WTC11 (cell line): ENCODE results near the gene PPP1R12B. TPM values are rescaled to one million over a fixed set of nuclear protein-coding genes. Genes with fewer than 3 reads are reported as not detected.

Experiments used
- ATAC-seq: fragments of 200-7000 bp; cut with Tn5 transposase; 2 replicates; pipeline ENCODE4 v1.10.0; 2021; ENCODE audit warnings: mild to moderate bottlenecking, moderate library complexity
- CTCF ChIA-PET: fragments of 300-600 bp; sonication (Branson Sonifier 250); formaldehyde crosslinking; loops from one replicate; lab custom pipeline; 2021; ENCODE audit warnings: antibody characterized with exemption; lab: Charles Lee
- POLR2A ChIA-PET: fragments of 350-600 bp; sonication (Branson Sonifier 250); formaldehyde crosslinking; loops from one replicate; lab custom pipeline; 2021; ENCODE audit warnings: antibody characterized with exemption; lab: Charles Lee
- DNase-seq: peaks from one replicate; pipeline ENCODE4 v3.0.0; 2021; ENCODE audit warnings: low spot score
- H3K27ac Mint-ChIP-seq: 2 replicates; pipeline ENCODE4 v1.8.0; 2021; ENCODE audit warnings: mixed read lengths
- H3K27me3 Mint-ChIP-seq: 2 replicates; pipeline ENCODE4 v1.8.0; 2021; ENCODE audit warnings: low read depth, mild to moderate bottlenecking, moderate library complexity, mixed read lengths
- H3K36me3 Mint-ChIP-seq: 2 replicates; pipeline ENCODE4 v1.8.0; 2021; ENCODE audit warnings: mixed read lengths
- H3K4me1 Mint-ChIP-seq: 2 replicates; pipeline ENCODE4 v1.8.0; 2022; ENCODE audit warnings: mixed read lengths
- H3K4me3 Mint-ChIP-seq: 2 replicates; pipeline ENCODE4 v1.8.0; 2021; ENCODE audit warnings: mild to moderate bottlenecking, moderate library complexity, mixed read lengths
- H3K9me3 Mint-ChIP-seq: 2 replicates; pipeline ENCODE4 v1.8.0; 2021; ENCODE audit warnings: mixed read lengths
- CREB1 ChIP-seq: sonication (generic); formaldehyde crosslinking; IDR thresholded peaks from 2 replicates; pipeline ENCODE4 v1.8.0; 2023; ENCODE audit warnings: mild to moderate bottlenecking, missing genetic modification reagents
- EMX1 ChIP-seq: fragments of 250-450 bp; sonication (Bioruptor Pico); IDR thresholded peaks from 2 replicates; pipeline ENCODE4 v1.8.0; 2021; ENCODE audit warnings: mild to moderate bottlenecking
- ERG ChIP-seq: fragments of 250-450 bp; sonication (Bioruptor Pico); IDR thresholded peaks from 2 replicates; pipeline ENCODE4 v1.8.0; 2021; ENCODE audit warnings: mild to moderate bottlenecking
- GTF2I ChIP-seq: fragments of 250-450 bp; sonication (Bioruptor Pico); conservative IDR thresholded peaks from 2 replicates; pipeline ENCODE4 v1.4.0; 2021; ENCODE audit warnings: mild to moderate bottlenecking
- HMGA2 ChIP-seq: fragments of 250-450 bp; sonication (Bioruptor Pico); IDR thresholded peaks from 2 replicates; pipeline ENCODE4 v1.4.0; 2021; ENCODE audit warnings: mild to moderate bottlenecking, moderate library complexity
- MXD4 ChIP-seq: fragments of 250-450 bp; sonication (Bioruptor Pico); IDR thresholded peaks from 2 replicates; pipeline ENCODE4 v1.8.0; 2021; ENCODE audit warnings: mild to moderate bottlenecking, moderate library complexity, borderline replicate concordance
- NR1H2 ChIP-seq: sonication (generic); formaldehyde crosslinking; IDR thresholded peaks from 2 replicates; pipeline ENCODE4 v1.9.0; 2021; ENCODE audit warnings: mild to moderate bottlenecking, moderate library complexity, missing genetic modification reagents
- PRDM15 ChIP-seq: sonication (generic); formaldehyde crosslinking; IDR thresholded peaks from 2 replicates; pipeline ENCODE4 v1.8.0; 2022; ENCODE audit warnings: missing genetic modification reagents
- RORB ChIP-seq: fragments of 250-450 bp; sonication (Bioruptor Pico); IDR thresholded peaks from 2 replicates; pipeline ENCODE4 v1.9.0; 2021; ENCODE audit warnings: mild to moderate bottlenecking
- SMAD3 ChIP-seq: sonication (generic); formaldehyde crosslinking; IDR thresholded peaks from 2 replicates; pipeline ENCODE4 v1.8.0; 2022; ENCODE audit warnings: missing genetic modification reagents, mild to moderate bottlenecking, borderline replicate concordance
- TP53 ChIP-seq: sonication (generic); formaldehyde crosslinking; IDR thresholded peaks from 2 replicates; pipeline ENCODE4 v1.8.1; 2023; ENCODE audit warnings: mild to moderate bottlenecking, missing genetic modification reagents
- ZNF317 ChIP-seq: sonication (generic); formaldehyde crosslinking; IDR thresholded peaks from 2 replicates; pipeline ENCODE4 v1.8.1; 2023; ENCODE audit warnings: low read depth, mild to moderate bottlenecking, moderate library complexity, missing genetic modification reagents, borderline replicate concordance
- ZNF416 ChIP-seq: fragments of 250-450 bp; sonication (Bioruptor Pico); IDR thresholded peaks from 2 replicates; pipeline ENCODE4 v1.9.0; 2021; ENCODE audit warnings: mild to moderate bottlenecking, inconsistent platforms
- ZNF423 ChIP-seq: fragments of 250-450 bp; sonication (Bioruptor Pico); IDR thresholded peaks from 2 replicates; pipeline ENCODE4 v2.1.2; 2022; ENCODE audit warnings: mild to moderate bottlenecking, moderate library complexity
- total RNA-seq: library from RNA; stranded (reverse); gene quantifications from 3 replicates; pipeline ENCODE4 v1.2.3, GENCODE V29; 2021
- TF ChIP-seq, protein P1 (sequence below): sonication (generic); formaldehyde crosslinking; IDR thresholded peaks from 2 replicates; pipeline ENCODE4 v1.8.1; 2023; ENCODE audit warnings: mild to moderate bottlenecking, missing genetic modification reagents
- TF ChIP-seq, protein P2 (sequence below): sonication (generic); formaldehyde crosslinking; IDR thresholded peaks from 2 replicates; pipeline ENCODE4 v1.8.1; 2023; ENCODE audit warnings: mild to moderate bottlenecking, missing genetic modification reagents, moderate library complexity
- TF ChIP-seq, protein P3 (sequence below): sonication (generic); formaldehyde crosslinking; IDR thresholded peaks from 2 replicates; pipeline ENCODE4 v1.8.0; 2022; ENCODE audit warnings: mild to moderate bottlenecking, missing genetic modification reagents
- TF ChIP-seq, protein P4 (sequence below): sonication (generic); formaldehyde crosslinking; IDR thresholded peaks from 2 replicates; pipeline ENCODE4 v1.8.1; 2023; ENCODE audit warnings: mild to moderate bottlenecking, moderate library complexity, missing genetic modification reagents
- TF ChIP-seq, protein P5 (sequence below): fragments of 250-450 bp; sonication (Bioruptor Pico); conservative IDR thresholded peaks from 2 replicates; pipeline ENCODE4 v1.9.0; 2021; ENCODE audit warnings: mild to moderate bottlenecking

Gene PPP1R12B
- total RNA-seq, 1 experiment from 2014 or later = 19.2 TPM

DNA sequence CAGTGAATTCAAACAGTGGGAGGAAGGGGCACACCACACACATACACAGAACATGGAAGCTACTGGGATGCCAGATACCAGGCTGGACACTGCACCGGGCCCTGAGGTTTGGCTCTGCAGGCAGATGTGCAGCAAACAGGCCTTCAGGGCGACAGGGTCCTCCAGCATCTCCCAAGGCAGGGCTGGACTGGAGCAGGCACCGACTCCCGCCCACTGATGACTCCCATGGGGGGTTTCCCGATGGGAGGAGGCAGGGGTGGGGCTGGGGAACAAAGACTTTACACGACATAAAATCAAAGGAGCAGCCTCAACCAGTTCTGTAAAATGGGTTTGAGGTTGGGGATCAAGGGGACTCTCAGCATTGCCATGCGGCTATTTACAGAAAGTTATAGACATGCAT, 243.6 kb downstream of the PPP1R12B start:
- Mint-ChIP-seq H3K4me3 (no peak overlapping the region), H3K36me3 (no peaks in the 10 kb centered on the region), H3K9me3 (no peaks in the 10 kb centered on the region), H3K27me3 (no peaks in the 10 kb centered on the region; the same call in 1 of the 2 replicates), H3K4me1 (no peaks in the 10 kb centered on the region), H3K27ac (no peak overlapping the region)
- ATAC-seq (no peak), DNase-seq (no peak)
- ChIA-PET POLR2A (no interaction called here), CTCF (no interaction called here)
- TF ChIP-seq PRDM15 (CRISPR knock-in tag) (no peak), SMAD3 (CRISPR knock-in tag) (no peak), RORB (CRISPR knock-in tag) (no peak), ZNF423 (no peak), ZNF317 (no peak), HMGA2 (CRISPR knock-in tag) (no peak), EMX1 (CRISPR knock-in tag) (no peak), NR1H2 (no peak), CREB1 (CRISPR knock-in tag) (no peak), TP53 (no peak), MXD4 (CRISPR knock-in tag) (no peak), ERG (CRISPR knock-in tag) (no peak), ZNF416 (CRISPR knock-in tag) (no peak), GTF2I (CRISPR knock-in tag) (no peak)
- TF ChIP-seq, protein P1, sequence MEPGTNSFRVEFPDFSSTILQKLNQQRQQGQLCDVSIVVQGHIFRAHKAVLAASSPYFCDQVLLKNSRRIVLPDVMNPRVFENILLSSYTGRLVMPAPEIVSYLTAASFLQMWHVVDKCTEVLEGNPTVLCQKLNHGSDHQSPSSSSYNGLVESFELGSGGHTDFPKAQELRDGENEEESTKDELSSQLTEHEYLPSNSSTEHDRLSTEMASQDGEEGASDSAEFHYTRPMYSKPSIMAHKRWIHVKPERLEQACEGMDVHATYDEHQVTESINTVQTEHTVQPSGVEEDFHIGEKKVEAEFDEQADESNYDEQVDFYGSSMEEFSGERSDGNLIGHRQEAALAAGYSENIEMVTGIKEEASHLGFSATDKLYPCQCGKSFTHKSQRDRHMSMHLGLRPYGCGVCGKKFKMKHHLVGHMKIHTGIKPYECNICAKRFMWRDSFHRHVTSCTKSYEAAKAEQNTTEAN (CRISPR knock-in tag) = no peak
- TF ChIP-seq, protein P2, sequence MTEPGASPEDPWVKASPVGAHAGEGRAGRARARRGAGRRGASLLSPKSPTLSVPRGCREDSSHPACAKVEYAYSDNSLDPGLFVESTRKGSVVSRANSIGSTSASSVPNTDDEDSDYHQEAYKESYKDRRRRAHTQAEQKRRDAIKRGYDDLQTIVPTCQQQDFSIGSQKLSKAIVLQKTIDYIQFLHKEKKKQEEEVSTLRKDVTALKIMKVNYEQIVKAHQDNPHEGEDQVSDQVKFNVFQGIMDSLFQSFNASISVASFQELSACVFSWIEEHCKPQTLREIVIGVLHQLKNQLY (CRISPR knock-in tag) = no peak
- TF ChIP-seq, protein P3, sequence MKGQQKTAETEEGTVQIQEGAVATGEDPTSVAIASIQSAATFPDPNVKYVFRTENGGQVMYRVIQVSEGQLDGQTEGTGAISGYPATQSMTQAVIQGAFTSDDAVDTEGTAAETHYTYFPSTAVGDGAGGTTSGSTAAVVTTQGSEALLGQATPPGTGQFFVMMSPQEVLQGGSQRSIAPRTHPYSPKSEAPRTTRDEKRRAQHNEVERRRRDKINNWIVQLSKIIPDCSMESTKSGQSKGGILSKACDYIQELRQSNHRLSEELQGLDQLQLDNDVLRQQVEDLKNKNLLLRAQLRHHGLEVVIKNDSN = no peak
- TF ChIP-seq, protein P4, sequence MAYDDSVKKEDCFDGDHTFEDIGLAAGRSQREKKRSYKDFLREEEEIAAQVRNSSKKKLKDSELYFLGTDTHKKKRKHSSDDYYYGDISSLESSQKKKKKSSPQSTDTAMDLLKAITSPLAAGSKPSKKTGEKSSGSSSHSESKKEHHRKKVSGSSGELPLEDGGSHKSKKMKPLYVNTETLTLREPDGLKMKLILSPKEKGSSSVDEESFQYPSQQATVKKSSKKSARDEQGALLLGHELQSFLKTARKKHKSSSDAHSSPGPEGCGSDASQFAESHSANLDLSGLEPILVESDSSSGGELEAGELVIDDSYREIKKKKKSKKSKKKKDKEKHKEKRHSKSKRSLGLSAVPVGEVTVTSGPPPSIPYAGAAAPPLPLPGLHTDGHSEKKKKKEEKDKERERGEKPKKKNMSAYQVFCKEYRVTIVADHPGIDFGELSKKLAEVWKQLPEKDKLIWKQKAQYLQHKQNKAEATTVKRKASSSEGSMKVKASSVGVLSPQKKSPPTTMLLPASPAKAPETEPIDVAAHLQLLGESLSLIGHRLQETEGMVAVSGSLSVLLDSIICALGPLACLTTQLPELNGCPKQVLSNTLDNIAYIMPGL (CRISPR knock-in tag) = no peak
- TF ChIP-seq, protein P5, sequence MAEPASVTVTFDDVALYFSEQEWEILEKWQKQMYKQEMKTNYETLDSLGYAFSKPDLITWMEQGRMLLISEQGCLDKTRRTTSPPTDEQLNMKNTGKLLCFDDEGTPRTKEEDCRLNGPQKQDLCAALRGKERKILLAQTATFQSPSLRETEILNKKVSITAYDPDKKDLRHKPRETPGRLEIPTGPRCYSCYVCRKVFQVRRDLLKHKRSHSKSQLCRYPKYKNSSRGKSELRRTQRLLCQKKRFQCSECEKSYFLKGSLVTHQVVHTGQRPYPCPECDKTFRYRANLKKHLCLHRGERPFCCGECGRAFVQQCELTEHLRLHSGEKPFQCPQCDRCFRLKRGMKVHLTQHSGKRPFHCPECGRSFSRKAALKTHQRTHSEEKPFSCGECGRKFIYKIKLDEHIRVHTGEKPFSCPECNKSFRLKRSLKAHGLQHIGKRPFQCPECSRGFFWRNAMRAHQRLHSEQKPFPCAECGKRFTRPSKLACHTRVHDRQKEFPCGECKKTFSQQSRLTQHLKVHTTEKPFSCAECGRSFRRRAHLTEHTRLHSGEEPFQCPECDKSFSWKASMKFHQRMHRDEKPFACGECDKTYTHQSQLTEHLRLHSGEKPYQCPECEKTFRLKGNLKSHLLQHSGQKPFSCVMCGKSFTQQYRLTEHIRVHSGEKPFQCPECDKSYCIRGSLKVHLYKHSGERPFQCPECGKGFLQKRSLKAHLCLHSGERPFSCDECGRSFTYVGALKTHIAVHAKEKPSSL (CRISPR knock-in tag) = no peak
